Astrocyte (in vitro differentiated cells and primary cell): ENCODE measurements around the gene MRGPRE. TPM values are rescaled to one million over a fixed set of nuclear protein-coding genes. Genes with fewer than 3 reads are reported as not detected.

ENCODE experiments used
- DNase-seq: peaks from one replicate; pipeline ENCODE4 v3.0.0-alpha.2; 2010; ENCODE audit warnings: low read depth
- FAIRE-seq: peaks from 2 replicates; lab custom pipeline; 2011; peaks lifted over from hg19 to GRCh38; lab: Jason Lieb, UNC
- H2AFZ ChIP-seq: 2 replicates; pipeline ENCODE4 v1.6.0; 2012; ENCODE audit warnings: low read depth, low read length, inconsistent platforms
- H3K27ac ChIP-seq: 2 replicates; pipeline ENCODE4 v1.5.1; 2011; ENCODE audit warnings: low read depth, low read length, inconsistent platforms
- H3K27me3 ChIP-seq: 2 replicates; pipeline ENCODE4 v1.6.0; 2011; ENCODE audit warnings: low read length, inconsistent platforms; ENCODE audit not compliant: insufficient read depth
- H3K36me3 ChIP-seq: 2 replicates; pipeline ENCODE4 v1.5.1; 2011; ENCODE audit warnings: low read length, inconsistent platforms; ENCODE audit not compliant: insufficient read depth
- H3K4me1 ChIP-seq: 2 replicates; pipeline ENCODE4 v1.5.1; 2011; ENCODE audit warnings: low read length, inconsistent platforms; ENCODE audit not compliant: insufficient read depth
- H3K4me2 ChIP-seq: 2 replicates; pipeline ENCODE4 v1.6.0; 2012; ENCODE audit warnings: low read length, inconsistent platforms
- H3K4me3 ChIP-seq: 2 replicates; pipeline ENCODE4 v1.5.1; 2011; ENCODE audit warnings: low read depth, mild to moderate bottlenecking, low read length, inconsistent platforms; ENCODE audit not compliant: insufficient read depth
- H3K79me2 ChIP-seq: 2 replicates; pipeline ENCODE4 v1.6.0; 2012; ENCODE audit warnings: mild to moderate bottlenecking, low read length, inconsistent platforms; ENCODE audit not compliant: insufficient read depth
- H3K9ac ChIP-seq: 2 replicates; pipeline ENCODE4 v1.6.0; 2012; ENCODE audit warnings: mild to moderate bottlenecking, low read length, inconsistent platforms
- H3K9me3 ChIP-seq: 2 replicates; pipeline ENCODE4 v1.5.1; 2012; ENCODE audit warnings: low read depth, mild to moderate bottlenecking, low read length, inconsistent platforms; ENCODE audit not compliant: insufficient read depth
- H4K20me1 ChIP-seq: 2 replicates; pipeline ENCODE4 v1.6.0; 2012; ENCODE audit warnings: low read length, inconsistent platforms; ENCODE audit not compliant: insufficient read depth
- H3K27ac Mint-ChIP-seq: one replicate; pipeline ENCODE4 v1.8.0; 2021; ENCODE audit warnings: mild to moderate bottlenecking, mixed read lengths; ENCODE audit not compliant: unreplicated experiment
- H3K27me3 Mint-ChIP-seq: one replicate; pipeline ENCODE4 v1.8.0; 2021; ENCODE audit warnings: low read depth, mixed read lengths; ENCODE audit not compliant: unreplicated experiment
- H3K36me3 Mint-ChIP-seq: one replicate; pipeline ENCODE4 v1.8.0; 2021; ENCODE audit warnings: low read depth, mixed read lengths; ENCODE audit not compliant: unreplicated experiment
- H3K4me1 Mint-ChIP-seq: one replicate; pipeline ENCODE4 v1.8.0; 2021; ENCODE audit warnings: low read depth, mixed read lengths; ENCODE audit not compliant: unreplicated experiment
- H3K4me3 Mint-ChIP-seq: one replicate; pipeline ENCODE4 v1.8.0; 2021; ENCODE audit warnings: mild to moderate bottlenecking, moderate library complexity, mixed read lengths; ENCODE audit not compliant: unreplicated experiment
- H3K9me3 Mint-ChIP-seq: one replicate; pipeline ENCODE4 v1.8.0; 2021; ENCODE audit warnings: mild to moderate bottlenecking, mixed read lengths; ENCODE audit not compliant: unreplicated experiment
- CTCF ChIP-seq: IDR thresholded peaks from 2 replicates; pipeline ENCODE4 v1.5.1; 2011; ENCODE audit warnings: low read depth, mild to moderate bottlenecking, inconsistent platforms, low read length, moderate library complexity; ENCODE audit not compliant: insufficient read depth
- EZH2 ChIP-seq: IDR thresholded peaks from 2 replicates; pipeline ENCODE4 v1.6.1; 2012; ENCODE audit warnings: mild to moderate bottlenecking, low read length, inconsistent platforms; ENCODE audit not compliant: insufficient read depth
- total RNA-seq: library from RNA; stranded (reverse); gene quantifications from 2 replicates; pipeline ENCODE4 v1.2.1, GENCODE V29; 2021

The MRGPRE gene
- total RNA-seq, 1 donor from 2014 or later, result not detected

- H3K36me3 Mint-ChIP-seq, result no peaks in the 10 kb centered on the region
- DNase-seq (no peak), FAIRE-seq (no peak)
- H3K4me1 ChIP-seq, result no peaks in the 10 kb centered on the region
- H3K9me3 ChIP-seq, result peaks cover 3% of the 10 kb centered on the region
- H3K27ac Mint-ChIP-seq, result no peak overlapping the region
- no peaks in the 10 kb centered on the region for H3K4me1 Mint-ChIP-seq
- peaks cover 5% of the 10 kb centered on the region for H4K20me1 ChIP-seq
- H3K9ac ChIP-seq, result no peak overlapping the region
- no peaks in the 10 kb centered on the region for H3K36me3 ChIP-seq
- H3K4me3 Mint-ChIP-seq, result no peak overlapping the region
- peaks cover 51% of the 10 kb centered on the region for H3K27me3 Mint-ChIP-seq
- H3K27ac ChIP-seq, result no peak overlapping the region
- no peaks in the 10 kb centered on the region for H3K9me3 Mint-ChIP-seq
- H3K4me3 ChIP-seq, result no peak overlapping the region
- no peak for TF ChIP-seq CTCF
- TF ChIP-seq EZH2, result no peak
- peaks cover 26% of the 10 kb centered on the region for H3K27me3 ChIP-seq
- no peak overlapping the region for H2AFZ ChIP-seq
- H3K79me2 ChIP-seq, result no peaks in the 10 kb centered on the region
- H3K4me2 ChIP-seq, result no peak overlapping the region
These were observed 29.5 kb downstream of the MRGPRE start for GRCh38 chr11:3202759-3203158.

- FAIRE-seq (no peak), DNase-seq (no peak)
- Mint-ChIP-seq H3K4me3 (no peak overlapping the region), H3K27ac (no peak overlapping the region), H3K36me3 (no peaks in the 10 kb centered on the region), H3K27me3 (peaks cover 55% of the 10 kb centered on the region), H3K4me1 (no peaks in the 10 kb centered on the region), H3K9me3 (no peaks in the 10 kb centered on the region)
- no peak overlapping the region for H3K4me3 ChIP-seq
- no peaks in the 10 kb centered on the region for H3K79me2 ChIP-seq
- TF ChIP-seq CTCF (no peak), EZH2 (no peak)
- peaks cover 26% of the 10 kb centered on the region for H3K27me3 ChIP-seq
- H3K36me3 ChIP-seq, result no peaks in the 10 kb centered on the region
- peaks cover 5% of the 10 kb centered on the region for H4K20me1 ChIP-seq
- H3K9me3 ChIP-seq, result peaks cover 3% of the 10 kb centered on the region
- H3K4me1 ChIP-seq, result no peaks in the 10 kb centered on the region
- no peak overlapping the region for H3K27ac ChIP-seq
- H2AFZ ChIP-seq, result no peak overlapping the region
- no peak overlapping the region for H3K9ac ChIP-seq
- no peak overlapping the region for H3K4me2 ChIP-seq
These were observed 29.9 kb downstream of the MRGPRE start for GRCh38 chr11:3202305-3202704.

- Histone ChIP-seq H3K79me2 (no peaks in the 10 kb centered on the region), H3K4me2 (no peak overlapping the region), H3K9ac (no peak overlapping the region), H4K20me1 (peaks cover 4% of the 10 kb centered on the region), H3K27ac (no peak overlapping the region), H3K36me3 (no peaks in the 10 kb centered on the region), H3K9me3 (peaks cover 1% of the 10 kb centered on the region), H2AFZ (no peak overlapping the region), H3K27me3 (peaks cover 26% of the 10 kb centered on the region), H3K4me3 (no peak overlapping the region), H3K4me1 (no peaks in the 10 kb centered on the region)
- Mint-ChIP-seq H3K27ac (no peak overlapping the region), H3K9me3 (no peaks in the 10 kb centered on the region), H3K4me3 (no peak overlapping the region), H3K36me3 (no peaks in the 10 kb centered on the region), H3K27me3 (peaks cover 57% of the 10 kb centered on the region), H3K4me1 (no peaks in the 10 kb centered on the region)
- DNase-seq (no peak), FAIRE-seq (no peak)
- no peak for TF ChIP-seq CTCF
- no peak for TF ChIP-seq EZH2
These were observed 30.5 kb downstream of the MRGPRE start for GRCh38 chr11:3201677-3202181.
